HG02938 (cell line): ENCODE results near the gene HP1BP3.

Experiments
- ATAC-seq: cut with Tn5 transposase; IDR thresholded peaks from one replicate; pipeline ENCODE4 v1.9.1; 2021; ENCODE audit warnings: mild to moderate bottlenecking, moderate library complexity; ENCODE audit not compliant: unreplicated experiment

Gene HP1BP3

GRCh38 chr1:20770314-20771087 lies 16.6 kb downstream of the HP1BP3 start:
- no peak for ATAC-seq

DNA sequence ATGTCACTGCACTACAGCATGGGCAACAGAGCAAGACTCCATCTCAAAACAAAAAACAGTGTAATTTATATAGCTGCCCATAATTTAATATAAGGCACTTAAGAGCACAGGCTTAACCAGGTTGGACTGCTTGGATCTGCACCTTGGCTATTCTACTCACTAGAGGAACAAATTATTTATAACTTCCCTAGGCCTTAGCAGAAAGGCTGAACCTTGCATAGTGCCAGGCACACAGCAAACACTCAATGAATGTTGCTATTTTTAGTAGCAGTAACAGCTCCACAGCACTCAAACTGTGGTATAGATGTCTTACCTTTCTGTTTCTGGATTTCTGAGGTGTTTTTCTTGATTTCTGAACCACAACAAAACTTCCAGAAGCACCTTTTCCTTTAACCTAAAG lies 19.8 kb downstream of the HP1BP3 start:
- no peak for ATAC-seq

DNA sequence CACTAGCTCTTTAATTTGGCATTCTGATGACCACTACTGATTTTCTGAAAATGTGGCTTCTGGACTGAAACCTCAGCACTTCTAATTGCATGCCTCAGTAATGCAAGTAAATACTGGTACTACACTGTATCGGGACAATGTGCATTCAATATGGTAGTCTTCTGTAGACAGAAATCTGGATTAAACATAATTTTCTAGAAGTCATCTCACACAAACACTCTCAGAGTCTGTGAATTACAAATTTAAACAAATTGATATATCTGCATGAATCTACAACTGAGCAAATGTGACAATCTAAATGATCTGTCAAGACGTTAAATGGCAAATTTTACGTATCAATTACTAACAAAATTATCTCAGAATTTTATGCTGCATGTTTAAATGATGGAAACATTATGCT lies 23.7 kb downstream of the HP1BP3 start:
- no peak for ATAC-seq

DNA sequence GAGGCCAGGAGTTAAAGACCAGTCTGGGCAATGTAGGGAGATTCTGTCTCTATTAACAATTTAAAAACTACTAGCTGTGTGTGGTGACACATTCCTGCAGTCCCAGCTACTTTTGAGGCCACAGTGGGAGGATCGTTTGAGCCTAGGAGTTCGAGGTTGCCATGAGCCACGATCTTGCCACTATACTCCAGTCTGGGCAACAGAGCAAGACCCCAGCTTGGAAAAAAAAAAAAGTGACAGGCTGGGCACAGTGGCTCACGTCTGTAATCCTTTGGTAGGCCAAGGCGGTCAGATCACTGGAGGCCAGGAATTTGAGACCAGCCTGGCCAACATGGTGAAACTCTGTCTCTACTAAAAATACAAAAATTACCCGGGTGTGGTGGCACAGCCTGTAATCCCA lies 26.8 kb downstream of the HP1BP3 start:
- no peak for ATAC-seq

- no peak for ATAC-seq
Observed at GRCh38 chr1:20753589-20753988, 33.5 kb downstream of the HP1BP3 start.

DNA sequence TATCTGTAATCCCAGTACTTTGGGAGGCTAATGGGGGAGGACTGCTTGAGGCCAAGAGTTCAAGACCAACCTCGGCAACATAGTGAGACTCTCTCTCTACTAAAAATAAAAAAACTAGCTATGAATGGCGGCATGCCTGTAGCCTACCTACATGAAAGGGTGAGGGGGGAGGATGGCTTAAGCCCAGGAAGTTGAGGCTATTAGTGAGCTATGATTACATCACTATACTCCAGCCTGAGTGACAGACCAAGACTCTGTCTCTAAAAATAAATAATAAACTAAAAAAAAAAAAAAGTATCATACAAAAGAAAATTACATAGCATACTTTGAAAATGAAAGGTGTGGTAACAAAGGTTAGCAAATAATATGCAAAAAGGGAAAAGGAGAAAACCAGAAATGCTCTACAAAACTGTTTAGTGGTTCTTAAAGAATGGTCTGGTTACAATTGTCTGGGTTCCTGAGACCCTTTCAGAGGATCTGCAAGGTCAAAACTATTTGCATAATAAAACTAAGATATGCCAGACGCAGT lies 35.6 kb downstream of the HP1BP3 start:
- ATAC-seq, result no peak

DNA sequence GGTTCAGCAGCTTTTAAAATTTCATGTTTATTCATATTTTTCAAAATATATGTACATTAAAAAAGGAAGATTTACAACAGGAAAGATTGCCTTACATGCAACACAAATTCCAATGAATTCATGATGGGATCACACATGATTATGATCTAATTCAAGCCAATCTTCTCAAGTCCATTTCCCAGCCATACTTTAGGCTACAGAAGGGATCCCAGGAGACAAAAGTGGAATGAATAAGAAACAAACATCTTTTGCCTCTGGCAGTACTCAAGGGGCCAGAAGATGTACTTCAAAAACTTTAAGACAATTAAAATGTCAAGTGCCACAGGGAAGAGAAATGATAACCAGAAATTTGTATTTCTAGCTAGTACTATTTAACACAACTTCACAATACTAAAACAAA lies 44.4 kb downstream of the HP1BP3 start:
- ATAC-seq, result no peak

DNA sequence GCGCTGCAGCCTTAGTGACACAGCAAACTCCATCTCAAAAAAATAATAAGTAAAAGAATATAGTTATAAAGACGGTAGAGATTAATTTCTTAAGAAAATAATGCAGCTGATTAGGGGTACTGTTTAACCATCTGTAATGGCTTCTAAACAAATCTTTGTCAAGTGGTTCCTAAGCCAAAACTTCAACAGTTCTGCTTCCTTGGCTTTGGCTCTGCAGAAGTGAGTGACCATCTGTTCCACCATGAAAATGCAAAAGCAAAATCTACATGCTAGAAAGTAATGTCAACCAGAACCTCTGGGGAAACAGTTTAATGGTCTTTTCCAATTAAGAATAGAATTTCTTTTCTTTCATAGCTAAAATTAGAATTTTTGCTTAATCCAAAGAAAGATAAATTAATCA lies 46.3 kb downstream of the HP1BP3 start:
- no peak for ATAC-seq

DNA sequence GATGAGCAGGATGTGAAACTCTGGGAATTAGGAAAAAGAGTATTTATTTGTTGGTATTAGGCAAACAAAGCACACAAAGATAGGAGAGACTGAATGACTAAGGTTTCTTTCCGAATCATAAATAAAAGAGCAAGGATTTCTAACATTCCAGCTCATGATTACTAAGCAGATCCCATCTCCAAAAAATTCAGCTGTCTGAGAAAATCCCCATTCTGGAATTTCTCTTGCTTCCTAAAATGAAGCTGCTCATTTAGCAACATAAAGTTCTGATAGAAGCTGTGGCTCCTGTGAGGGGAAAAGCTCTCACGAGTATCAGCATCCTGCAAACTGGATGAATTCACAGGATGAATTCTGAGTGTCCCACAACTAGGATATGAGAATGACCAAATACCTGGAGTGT lies 47.9 kb downstream of the HP1BP3 start:
- no peak for ATAC-seq

GRCh38 chr1:20735581-20736111 lies 51.5 kb downstream of the HP1BP3 start:
- ATAC-seq, result no peak

- no peak for ATAC-seq
Observed at GRCh38 chr1:20733360-20733975, 53.6 kb downstream of the HP1BP3 start.

- peak; percentile 63 for ATAC-seq
Observed at GRCh38 chr1:20732588-20733359, 54.3 kb downstream of the HP1BP3 start, which contains the start of gene SH2D5. Gene SH2D5, minus strand, starts transcription at chr1:20732703. Its CDS starts 4,659 bp downstream, at chr1:20728044.

- ATAC-seq, result no peak
Observed at GRCh38 chr1:20732071-20732587, 55.0 kb downstream of the HP1BP3 start.

DNA sequence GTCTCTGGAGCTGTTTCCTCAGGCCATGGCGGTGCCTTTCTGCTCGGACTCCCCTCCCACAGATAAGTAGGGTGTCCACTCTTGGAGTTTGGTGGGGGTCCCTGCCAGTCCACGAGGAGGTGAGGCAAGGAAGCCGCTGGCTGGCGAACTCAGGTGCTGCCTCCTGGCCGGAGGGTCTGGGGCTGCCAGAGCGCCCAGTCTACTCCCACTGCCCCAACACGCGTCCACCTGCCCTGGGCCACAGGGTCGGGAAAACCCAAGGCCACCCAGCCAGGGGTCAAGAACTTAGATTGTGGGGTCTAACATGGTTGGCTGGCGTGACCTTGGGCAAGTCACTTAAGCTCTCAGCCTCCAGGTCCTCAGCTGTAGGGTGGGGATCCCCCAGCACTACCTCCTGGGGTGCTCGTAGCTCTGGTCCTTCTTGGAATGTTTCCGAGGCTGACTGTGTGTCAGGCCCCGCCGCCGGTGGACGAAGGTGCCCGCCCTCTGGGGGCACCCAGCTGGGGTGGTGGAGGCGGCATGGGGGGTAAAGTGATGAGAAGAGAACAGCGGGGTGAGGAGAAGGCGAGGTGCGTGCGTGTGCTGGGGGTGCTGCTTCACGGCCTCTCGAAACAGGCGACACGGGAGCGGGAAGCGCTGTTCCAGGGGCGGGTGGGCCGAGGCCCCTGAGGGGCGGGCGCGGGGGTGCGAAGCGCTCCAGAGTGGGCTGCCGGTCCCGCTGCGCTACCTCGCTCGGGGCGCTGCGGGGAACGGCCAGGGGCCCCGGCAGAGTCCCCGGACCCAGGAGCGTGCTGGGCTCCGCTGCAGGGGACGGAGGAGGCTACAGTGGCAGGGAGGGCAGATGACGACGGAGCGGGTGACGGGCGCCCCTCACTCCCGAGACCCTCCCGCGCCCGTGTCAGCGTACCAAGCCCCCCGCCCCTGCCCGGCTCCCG lies 55.8 kb downstream of the HP1BP3 start:
- no peak for ATAC-seq

GRCh38 chr1:20730690-20731056 lies 56.4 kb downstream of the HP1BP3 start:
- ATAC-seq, result no peak

GRCh38 chr1:20729990-20730689 lies 57.0 kb downstream of the HP1BP3 start:
- no peak for ATAC-seq

GRCh38 chr1:20729155-20729931 lies 57.8 kb downstream of the HP1BP3 start:
- ATAC-seq, result no peak

GRCh38 chr1:20728371-20729154 lies 58.5 kb downstream of the HP1BP3 start:
- ATAC-seq, result no peak
